ENCODE measurements around the gene OPRPN. TPM values are rescaled to one million over a fixed set of nuclear protein-coding genes. Genes with fewer than 3 reads are reported as not detected.

Gene OPRPN
- total and polyA plus RNA-seq, 2 donors (not counting 3 experiments of a cell fraction or from before 2014, with no cell fraction given): not detected

Other genes starting within 250 kb of the OPRPN start
- not detected in 2 replicates for gene PRR27, start 243.7 kb upstream of the OPRPN start, total RNA-seq
- gene PRR27, start 243.7 kb upstream of the OPRPN start, polyA plus RNA-seq: not detected in 2 replicates
- not detected in 2 replicates for gene ODAM, start 202.2 kb upstream of the OPRPN start, total RNA-seq
- not detected in 2 replicates for gene ODAM, start 202.2 kb upstream of the OPRPN start, polyA plus RNA-seq
- not detected in 2 replicates for gene FDCSP, start 171.8 kb upstream of the OPRPN start, total RNA-seq
- not detected in 2 replicates for gene FDCSP, start 171.8 kb upstream of the OPRPN start, polyA plus RNA-seq
- not detected in 2 replicates for gene CSN3, start 155.3 kb upstream of the OPRPN start, total RNA-seq
- not detected in 2 replicates for gene CSN3, start 155.3 kb upstream of the OPRPN start, polyA plus RNA-seq
- gene CABS1, start 63.0 kb upstream of the OPRPN start, total RNA-seq: not detected in 2 replicates
- gene CABS1, start 63.0 kb upstream of the OPRPN start, polyA plus RNA-seq: not detected in 2 replicates
- not detected in 2 replicates for gene SMR3A, start 37.2 kb upstream of the OPRPN start, total RNA-seq
- gene SMR3A, start 37.2 kb upstream of the OPRPN start, polyA plus RNA-seq: not detected in 2 replicates
- not detected in 2 replicates for gene SMR3B, start 14.8 kb upstream of the OPRPN start, total RNA-seq
- gene SMR3B, start 14.8 kb upstream of the OPRPN start, polyA plus RNA-seq: not detected in 2 replicates
- not detected in 2 replicates for gene MUC7, start 74.3 kb downstream of the OPRPN start, total RNA-seq
- gene MUC7, start 74.3 kb downstream of the OPRPN start, polyA plus RNA-seq: not detected in 2 replicates
- not detected in 2 replicates for gene AMTN, start 120.6 kb downstream of the OPRPN start, total RNA-seq
- gene AMTN, start 120.6 kb downstream of the OPRPN start, polyA plus RNA-seq: 0.95 and 1.2 TPM in 2 replicates
- not detected in 2 replicates for gene AMBN, start 194.3 kb downstream of the OPRPN start, total RNA-seq
- not detected in 2 replicates for gene AMBN, start 194.3 kb downstream of the OPRPN start, polyA plus RNA-seq
- 0.05 TPM in 1 of 2 replicates, not detected in the other for gene ENAM, start 230.8 kb downstream of the OPRPN start, total RNA-seq
- 0.05 and 0.07 TPM in 2 replicates for gene ENAM, start 230.8 kb downstream of the OPRPN start, polyA plus RNA-seq